ENCODE measurements around the gene CHMP4A. TPM values are rescaled to one million over a fixed set of nuclear protein-coding genes. Genes with fewer than 3 reads are reported as not detected.
A peak's percentile ranks its signal among the peaks of the same experiment; 100 is the strongest.

Gene CHMP4A
- total RNA-seq, 2 experiments from 2014 or later = 92.9 to 97.9 TPM

- H3K9me3 Mint-ChIP-seq = no peaks in the 10 kb centered on the region
- CTCF ChIA-PET = interaction anchor here (0.7 to 2.2 kb wide), 6 partner anchors 26 to 120 kb away, joined by 3 to 11 read pairs (median 5); partner anchors contain the start of genes CHMP4A, CIDEB, IRF9 and MDP1
- peak within 1 kb of the TSS; percentile 81 for H3K4me3 Mint-ChIP-seq
- H3K27ac Mint-ChIP-seq = peak within 1 kb of the TSS; percentile 79
- DNase-seq = peak; percentile 96
- no peaks in the 10 kb centered on the region for H3K27me3 Mint-ChIP-seq
- peaks cover 52% of the 10 kb centered on the region for H3K36me3 Mint-ChIP-seq (ENCODE audit: low read depth)
- H3K4me1 Mint-ChIP-seq = peaks cover 59% of the 10 kb centered on the region
- POLR2A ChIA-PET = interaction anchor here (1.0 to 21.9 kb wide), 24 partner anchors 7 to 130 kb away, joined by 3 to 456 read pairs (median 6); partner anchors contain the start of genes CHMP4A, CIDEB, DCAF11 and DHRS1
These were observed 24.8 kb downstream of the CHMP4A start, which contains the start of gene IPO4 for GRCh38 chr14:24188251-24189058. Gene IPO4 (minus strand): TSS chr14:24188816. CDS start chr14:24188787, 29 bp downstream.

GRCh38 chr14:24187539-24187915 is 25.8 kb downstream of the CHMP4A start:
- no peak for DNase-seq
- Mint-ChIP-seq H3K4me1 (peaks cover 52% of the 10 kb centered on the region), H3K36me3 (ENCODE audit: low read depth) (peaks cover 55% of the 10 kb centered on the region), H3K27me3 (no peaks in the 10 kb centered on the region), H3K9me3 (no peaks in the 10 kb centered on the region), H3K4me3 (peak overlapping the region; percentile 81), H3K27ac (peak overlapping the region; percentile 79)
- POLR2A ChIA-PET = interaction anchor here (1.1 to 21.9 kb wide), 11 partner anchors 8 to 123 kb away, joined by 4 to 456 read pairs (median 18); partner anchors contain the start of genes CHMP4A, DCAF11, DHRS1 and IRF9
- CTCF ChIA-PET = interaction anchor here (0.7 to 1.6 kb wide), 2 partner anchors 120 to 244 kb away, joined by 3 read pairs; partner anchors contain the start of gene CIDEB

- H3K27me3 Mint-ChIP-seq = no peaks in the 10 kb centered on the region
- peak overlapping the region; percentile 81 for H3K4me3 Mint-ChIP-seq
- peaks cover 52% of the 10 kb centered on the region for H3K36me3 Mint-ChIP-seq (ENCODE audit: low read depth)
- CTCF ChIA-PET = interaction anchor here (0.7 to 1.6 kb wide), 3 partner anchors 26 to 245 kb away, joined by 3 read pairs; partner anchors contain the start of genes CIDEB and IRF9
- H3K4me1 Mint-ChIP-seq = peaks cover 48% of the 10 kb centered on the region
- H3K9me3 Mint-ChIP-seq = no peaks in the 10 kb centered on the region
- POLR2A ChIA-PET = interaction anchor here (1.1 to 21.9 kb wide), 9 partner anchors 8 to 123 kb away, joined by 5 to 456 read pairs (median 22); partner anchors contain the start of genes CHMP4A, DCAF11, IRF9 and LTB4R
- no peak for DNase-seq
- peak overlapping the region; percentile 13 for H3K27ac Mint-ChIP-seq
These were observed 26.3 kb downstream of the CHMP4A start for GRCh38 chr14:24186831-24187538.

- ChIA-PET POLR2A (interaction anchor here (1.4 to 21.9 kb wide), 5 partner anchors 8 to 50 kb away, joined by 3 to 456 read pairs (median 22); partner anchors contain the start of genes IRF9, PSME1, PSME2 and REC8), CTCF (interaction anchor here (0.7 kb wide), 1 partner anchor 45 kb away, joined by 3 read pairs; the partner anchor contains the start of gene EMC9)
- no peaks in the 10 kb centered on the region for H3K9me3 Mint-ChIP-seq
- no peak overlapping the region for H3K27ac Mint-ChIP-seq
- H3K36me3 Mint-ChIP-seq (ENCODE audit: low read depth) = peaks cover 46% of the 10 kb centered on the region
- peaks cover 38% of the 10 kb centered on the region for H3K4me1 Mint-ChIP-seq
- H3K27me3 Mint-ChIP-seq = no peaks in the 10 kb centered on the region
- no peak overlapping the region for H3K4me3 Mint-ChIP-seq
- no peak for DNase-seq
These were observed 27.5 kb downstream of the CHMP4A start for GRCh38 chr14:24185741-24186140.

- Mint-ChIP-seq H3K4me3 (no peak overlapping the region), H3K9me3 (no peaks in the 10 kb centered on the region), H3K4me1 (peaks cover 33% of the 10 kb centered on the region), H3K27ac (no peak overlapping the region), H3K36me3 (ENCODE audit: low read depth) (peaks cover 47% of the 10 kb centered on the region), H3K27me3 (no peaks in the 10 kb centered on the region)
- POLR2A ChIA-PET = interaction anchor here (1.4 to 21.9 kb wide), 5 partner anchors 8 to 49 kb away, joined by 3 to 456 read pairs (median 22); partner anchors contain the start of genes IRF9, PSME1, PSME2 and REC8
- DNase-seq = no peak
- CTCF ChIA-PET = no interaction called here
These were observed 28.3 kb downstream of the CHMP4A start for GRCh38 chr14:24185026-24185425.

GRCh38 chr14:24184104-24184970 is 29.0 kb downstream of the CHMP4A start:
- no peak overlapping the region for H3K27ac Mint-ChIP-seq
- no peak for DNase-seq
- no peak overlapping the region for H3K4me3 Mint-ChIP-seq
- H3K36me3 Mint-ChIP-seq (ENCODE audit: low read depth) = peaks cover 50% of the 10 kb centered on the region
- CTCF ChIA-PET = no interaction called here
- peaks cover 29% of the 10 kb centered on the region for H3K4me1 Mint-ChIP-seq
- POLR2A ChIA-PET = interaction anchor here (1.1 to 21.9 kb wide), 6 partner anchors 7 to 89 kb away, joined by 3 to 456 read pairs (median 14); partner anchors contain the start of genes IRF9, PSME2, REC8 and RNF31
- no peaks in the 10 kb centered on the region for H3K9me3 Mint-ChIP-seq
- H3K27me3 Mint-ChIP-seq = no peaks in the 10 kb centered on the region

GRCh38 chr14:24183014-24183481 is 30.2 kb downstream of the CHMP4A start:
- ChIA-PET CTCF (no interaction called here), POLR2A (interaction anchor here (1.2 to 21.9 kb wide), 3 partner anchors 13 to 68 kb away, joined by 4 to 456 read pairs (median 4); partner anchors contain the start of genes DCAF11, IRF9, NRL and REC8)
- Mint-ChIP-seq H3K9me3 (no peaks in the 10 kb centered on the region), H3K36me3 (ENCODE audit: low read depth) (peaks cover 56% of the 10 kb centered on the region), H3K27me3 (no peaks in the 10 kb centered on the region), H3K27ac (no peak overlapping the region), H3K4me3 (no peak overlapping the region), H3K4me1 (peaks cover 17% of the 10 kb centered on the region)
- no peak for DNase-seq

GRCh38 chr14:24182110-24182882 is 31.0 kb downstream of the CHMP4A start:
- ChIA-PET POLR2A (interaction anchor here (0.8 to 21.9 kb wide), 5 partner anchors 13 to 68 kb away, joined by 3 to 456 read pairs (median 4); partner anchors contain the start of genes DCAF11, IRF9, NRL and REC8), CTCF (interaction anchor here (0.9 kb wide), 1 partner anchor 41 kb away, joined by 3 read pairs; the partner anchor contains the start of gene EMC9)
- no peak overlapping the region for H3K4me3 Mint-ChIP-seq
- no peaks in the 10 kb centered on the region for H3K9me3 Mint-ChIP-seq
- H3K36me3 Mint-ChIP-seq (ENCODE audit: low read depth) = peaks cover 61% of the 10 kb centered on the region
- no peak for DNase-seq
- no peaks in the 10 kb centered on the region for H3K27me3 Mint-ChIP-seq
- no peak overlapping the region for H3K27ac Mint-ChIP-seq
- peaks cover 11% of the 10 kb centered on the region for H3K4me1 Mint-ChIP-seq

- Mint-ChIP-seq H3K27ac (no peak overlapping the region), H3K4me3 (no peak overlapping the region), H3K4me1 (peaks cover 5% of the 10 kb centered on the region), H3K36me3 (ENCODE audit: low read depth) (peaks cover 66% of the 10 kb centered on the region), H3K27me3 (no peaks in the 10 kb centered on the region), H3K9me3 (no peaks in the 10 kb centered on the region)
- CTCF ChIA-PET = interaction anchor here (0.9 to 1.4 kb wide), 2 partner anchors 14 to 40 kb away, joined by 3 read pairs; partner anchors contain the start of genes EMC9 and TM9SF1
- POLR2A ChIA-PET = interaction anchor here (0.9 to 21.9 kb wide), 5 partner anchors 7 to 40 kb away, joined by 3 to 456 read pairs (median 4); partner anchors contain the start of genes EMC9, IPO4, IRF9 and REC8
- DNase-seq = no peak
These were observed 31.8 kb downstream of the CHMP4A start for GRCh38 chr14:24181371-24182077.

- H3K27ac Mint-ChIP-seq = no peak overlapping the region
- CTCF ChIA-PET = interaction anchor here (1.4 to 2.6 kb wide), 2 partner anchors 15 to 19 kb away, joined by 3 to 10 read pairs; partner anchors contain the start of genes IRF9 and TM9SF1
- H3K4me3 Mint-ChIP-seq = no peak overlapping the region
- H3K36me3 Mint-ChIP-seq (ENCODE audit: low read depth) = peaks cover 63% of the 10 kb centered on the region
- H3K4me1 Mint-ChIP-seq = peaks cover 3% of the 10 kb centered on the region
- no peak for DNase-seq
- H3K9me3 Mint-ChIP-seq = no peaks in the 10 kb centered on the region
- POLR2A ChIA-PET = interaction anchor here (0.7 to 21.9 kb wide), 9 partner anchors 7 to 66 kb away, joined by 3 to 456 read pairs (median 4); partner anchors contain the start of genes DCAF11, EMC9, IPO4 and IRF9
- H3K27me3 Mint-ChIP-seq = no peaks in the 10 kb centered on the region
These were observed 33.1 kb downstream of the CHMP4A start for GRCh38 chr14:24179961-24180796.

Data from activated CD4-positive, alpha-beta memory T cell treated with anti-CD3 and anti-CD28 coated beads, Interleukin-2, amount 10 ng/mL, durations not matched to agents 7 days and 5 days (primary cell).